Stimulated activated CD4-positive, alpha-beta T cell treated with anti-CD3 and anti-CD28 coated beads, Interleukin-4, amount 100 ng/mL, for 24 hours (primary cell): ENCODE measurements around the gene DPYSL4.

Experiments used
- DNase-seq: peaks from one replicate; pipeline ENCODE4 v3.0.0-alpha.2; 2020

Gene DPYSL4

GRCh38 chr10:132247943-132248342 lies 61.2 kb downstream of the DPYSL4 start:
- no peak for DNase-seq

GRCh38 chr10:132248455-132249225 lies 61.9 kb downstream of the DPYSL4 start:
- peak; percentile 37 for DNase-seq

GRCh38 chr10:132249226-132249724 lies 62.5 kb downstream of the DPYSL4 start:
- DNase-seq, result no peak

GRCh38 chr10:132249824-132250375 lies 63.2 kb downstream of the DPYSL4 start:
- no peak for DNase-seq

GRCh38 chr10:132250481-132251475 lies 64.0 kb downstream of the DPYSL4 start:
- DNase-seq, result no peak

GRCh38 chr10:132251928-132252327 lies 65.2 kb downstream of the DPYSL4 start:
- DNase-seq, result no peak

- no peak for DNase-seq
Measured at GRCh38 chr10:132252412-132252811, 65.7 kb downstream of the DPYSL4 start.

- no peak for DNase-seq
Measured at GRCh38 chr10:132253092-132253687, 66.4 kb downstream of the DPYSL4 start.

- DNase-seq, result no peak
Measured at GRCh38 chr10:132254841-132255240, 68.1 kb downstream of the DPYSL4 start.
